Neural cell (in vitro differentiated cells): Measurements from ENCODE around the gene NDUFA5. TPM values are rescaled to one million over a fixed set of nuclear protein-coding genes. Genes with fewer than 3 reads are reported as not detected.

Experiments
- H2AFZ ChIP-seq: fragments of 200-600, 300-800 bp; sonication (generic), shearing (Covaris generic); 2 replicates; pipeline ENCODE4 v1.6.0; 2014; ENCODE audit warnings: low read depth, mild to moderate bottlenecking, antibody characterized with exemption, low read length, moderate library complexity
- H3F3A ChIP-seq: fragments of 200-600 bp; shearing (Covaris generic); 2 replicates; pipeline ENCODE4 v1.6.1; 2016; ENCODE audit warnings: mild to moderate bottlenecking, moderate library complexity, mixed read lengths, antibody characterized with exemption, low read length; ENCODE audit not compliant: insufficient read depth, poor library complexity, severe bottlenecking
- H3K27ac ChIP-seq: fragments of 200-600, 300-800 bp; sonication (generic), shearing (Covaris generic); 2 replicates; pipeline ENCODE4 v1.5.1; 2014; ENCODE audit warnings: mild to moderate bottlenecking, low read length, moderate library complexity
- H3K27me3 ChIP-seq: fragments of 300-800, 200-600 bp; sonication (generic), shearing (Covaris generic); 2 replicates; pipeline ENCODE4 v1.6.0; 2014; ENCODE audit warnings: mild to moderate bottlenecking, low read depth, low read length, moderate library complexity; ENCODE audit not compliant: insufficient read depth
- H3K36me3 ChIP-seq: fragments of 300-800, 200-600 bp; sonication (generic), shearing (Covaris generic); 2 replicates; pipeline ENCODE4 v1.5.1; 2014; ENCODE audit warnings: mild to moderate bottlenecking, antibody characterized with exemption, low read length, moderate library complexity; ENCODE audit not compliant: insufficient read depth
- H3K4me2 ChIP-seq: fragments of 300-800, 200-600 bp; sonication (generic), shearing (Covaris generic); 2 replicates; pipeline ENCODE4 v1.6.0; 2014; ENCODE audit warnings: mild to moderate bottlenecking, low read length
- H3K4me3 ChIP-seq: fragments of 300-800, 200-600 bp; sonication (generic), shearing (Covaris generic); 2 replicates; pipeline ENCODE4 v1.5.1; 2014; ENCODE audit warnings: mild to moderate bottlenecking, low read length, moderate library complexity
- H3K79me2 ChIP-seq: fragments of 200-600 bp; shearing (Covaris generic); replicated peaks from 2 replicates; pipeline ENCODE4 v1.6.0; 2014; ENCODE audit warnings: mild to moderate bottlenecking, low read length, moderate library complexity; ENCODE audit not compliant: insufficient read depth
- H3K9ac ChIP-seq: fragments of 300-800, 200-600 bp; sonication (generic), shearing (Covaris generic); 2 replicates; pipeline ENCODE4 v1.6.1; 2016; ENCODE audit warnings: mild to moderate bottlenecking, low read length, mixed read lengths
- H3K9me2 ChIP-seq: fragments of 200-600 bp; shearing (Covaris generic); 2 replicates; pipeline ENCODE4 v1.6.1; 2016; ENCODE audit warnings: mild to moderate bottlenecking, low read length, mixed read lengths; ENCODE audit not compliant: insufficient read depth
- H3K9me3 ChIP-seq: fragments of 200-600, 300-800 bp; sonication (generic), shearing (Covaris generic); 2 replicates; pipeline ENCODE4 v1.6.1; 2016; ENCODE audit warnings: mild to moderate bottlenecking, mixed run types, low read length, moderate library complexity, mixed read lengths
- H4K20me1 ChIP-seq: fragments of 200-600 bp; shearing (Covaris generic); 2 replicates; pipeline ENCODE4 v1.6.1; 2016; ENCODE audit warnings: mild to moderate bottlenecking, mixed run types; ENCODE audit not compliant: insufficient read depth
- EP300 ChIP-seq: fragments of 450-650 bp; conservative IDR thresholded peaks from 2 replicates; pipeline ENCODE4 v1.6.1; 2014; ENCODE audit warnings: antibody characterized with exemption, mild to moderate bottlenecking, moderate library complexity; ENCODE audit not compliant: poor library complexity, severe bottlenecking
- EZH2 ChIP-seq: fragments of 200-600, 300-800 bp; shearing (Covaris generic), sonication (generic); IDR thresholded peaks from 2 replicates; pipeline ENCODE4 v1.6.1; 2014; ENCODE audit warnings: antibody characterized with exemption, low read length, borderline replicate concordance, mild to moderate bottlenecking; ENCODE audit not compliant: insufficient read depth, poor library complexity, severe bottlenecking
- MXI1 ChIP-seq: fragments of 450-650 bp; conservative IDR thresholded peaks from 2 replicates; pipeline ENCODE4 v1.6.1; 2014; ENCODE audit warnings: antibody characterized with exemption, mild to moderate bottlenecking; ENCODE audit not compliant: poor library complexity, severe bottlenecking
- POLR2AphosphoS5 ChIP-seq: IDR thresholded peaks from 2 replicates; pipeline ENCODE4 v1.6.1; 2012
- RAD21 ChIP-seq: fragments of 450-650 bp; conservative IDR thresholded peaks from 2 replicates; pipeline ENCODE4 v1.6.1; 2014; ENCODE audit warnings: antibody characterized with exemption, mild to moderate bottlenecking, moderate library complexity
- SMC3 ChIP-seq: fragments of 450-650 bp; conservative IDR thresholded peaks from 2 replicates; pipeline ENCODE4 v1.6.1; 2014; ENCODE audit warnings: antibody characterized with exemption, mild to moderate bottlenecking, moderate library complexity; ENCODE audit not compliant: poor library complexity
- TAF1 ChIP-seq: IDR thresholded peaks from 2 replicates; pipeline ENCODE4 v1.6.1; 2012; ENCODE audit warnings: low read depth
- polyA plus RNA-seq: library from polyadenylated mRNA; depleted of rRNA; stranded (reverse); fragments of >200 nt; gene quantifications from 2 replicates; pipeline ENCODE4 v1.2.3, GENCODE V29; 2014
- TF ChIP-seq, protein P1 (sequence below): IDR thresholded peaks from 2 replicates; pipeline ENCODE4 v1.6.1; 2012; ENCODE audit warnings: borderline replicate concordance
- TF ChIP-seq, protein P2 (sequence below): fragments of 450-650 bp; IDR thresholded peaks from 2 replicates; pipeline ENCODE4 v1.5.1; 2014; ENCODE audit warnings: antibody characterized with exemption, mild to moderate bottlenecking, moderate library complexity; ENCODE audit not compliant: poor library complexity, severe bottlenecking

Gene NDUFA5
- polyA plus RNA-seq, 1 donor from 2014 or later, result 406 TPM

DNA sequence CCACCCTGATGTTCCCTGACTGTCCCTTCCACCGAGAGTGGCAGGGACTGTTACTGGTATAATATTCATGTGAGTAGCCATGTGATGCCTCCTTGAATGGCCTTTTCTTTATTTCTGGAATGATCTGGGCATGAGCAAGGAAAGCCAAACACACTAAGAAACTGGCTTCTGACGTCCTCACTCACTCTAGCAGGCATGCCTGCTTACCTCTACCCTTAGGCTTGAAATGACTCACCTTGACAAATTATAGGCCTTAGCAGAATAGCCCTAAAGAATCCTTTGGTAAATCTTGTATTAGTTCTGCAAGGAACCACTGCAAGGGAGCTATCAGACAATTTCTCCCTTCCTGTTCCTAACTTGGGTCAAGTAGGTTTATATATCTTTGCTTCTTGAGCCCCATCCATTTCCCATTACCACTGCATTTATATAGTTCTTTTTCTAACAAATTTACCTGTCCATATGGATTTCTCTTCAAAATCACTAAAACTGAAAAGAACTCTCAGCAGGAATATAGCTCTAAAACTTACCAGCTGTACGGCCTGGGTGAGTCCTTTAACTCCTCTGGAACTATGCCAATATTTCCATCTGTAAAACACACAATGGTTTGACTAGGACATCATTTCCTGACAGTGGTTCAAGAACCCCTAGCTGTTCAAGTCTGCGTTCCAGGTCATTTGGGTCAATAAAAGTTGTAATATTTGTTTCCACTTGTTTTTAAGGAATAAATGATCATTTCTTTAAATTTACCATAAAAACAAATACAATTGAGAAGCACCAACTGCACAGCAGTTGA lies 13.0 kb upstream of the NDUFA5 start:
- no peaks in the 10 kb centered on the region for H4K20me1 ChIP-seq
- H3K27ac ChIP-seq, result no peak overlapping the region
- H3K79me2 ChIP-seq, result no peaks in the 10 kb centered on the region
- H3K9me2 ChIP-seq, result no peaks in the 10 kb centered on the region
- H3K9ac ChIP-seq, result no peak overlapping the region
- H3K36me3 ChIP-seq, result no peaks in the 10 kb centered on the region
- no peak overlapping the region for H2AFZ ChIP-seq
- no peak overlapping the region for H3K4me2 ChIP-seq
- H3K4me3 ChIP-seq, result no peak overlapping the region
- H3K9me3 ChIP-seq, result no peaks in the 10 kb centered on the region
- no peak for TF ChIP-seq SMC3
- no peak for TF ChIP-seq TAF1
- no peak for TF ChIP-seq MXI1
- TF ChIP-seq EZH2, result no peak
- TF ChIP-seq, protein P1, sequence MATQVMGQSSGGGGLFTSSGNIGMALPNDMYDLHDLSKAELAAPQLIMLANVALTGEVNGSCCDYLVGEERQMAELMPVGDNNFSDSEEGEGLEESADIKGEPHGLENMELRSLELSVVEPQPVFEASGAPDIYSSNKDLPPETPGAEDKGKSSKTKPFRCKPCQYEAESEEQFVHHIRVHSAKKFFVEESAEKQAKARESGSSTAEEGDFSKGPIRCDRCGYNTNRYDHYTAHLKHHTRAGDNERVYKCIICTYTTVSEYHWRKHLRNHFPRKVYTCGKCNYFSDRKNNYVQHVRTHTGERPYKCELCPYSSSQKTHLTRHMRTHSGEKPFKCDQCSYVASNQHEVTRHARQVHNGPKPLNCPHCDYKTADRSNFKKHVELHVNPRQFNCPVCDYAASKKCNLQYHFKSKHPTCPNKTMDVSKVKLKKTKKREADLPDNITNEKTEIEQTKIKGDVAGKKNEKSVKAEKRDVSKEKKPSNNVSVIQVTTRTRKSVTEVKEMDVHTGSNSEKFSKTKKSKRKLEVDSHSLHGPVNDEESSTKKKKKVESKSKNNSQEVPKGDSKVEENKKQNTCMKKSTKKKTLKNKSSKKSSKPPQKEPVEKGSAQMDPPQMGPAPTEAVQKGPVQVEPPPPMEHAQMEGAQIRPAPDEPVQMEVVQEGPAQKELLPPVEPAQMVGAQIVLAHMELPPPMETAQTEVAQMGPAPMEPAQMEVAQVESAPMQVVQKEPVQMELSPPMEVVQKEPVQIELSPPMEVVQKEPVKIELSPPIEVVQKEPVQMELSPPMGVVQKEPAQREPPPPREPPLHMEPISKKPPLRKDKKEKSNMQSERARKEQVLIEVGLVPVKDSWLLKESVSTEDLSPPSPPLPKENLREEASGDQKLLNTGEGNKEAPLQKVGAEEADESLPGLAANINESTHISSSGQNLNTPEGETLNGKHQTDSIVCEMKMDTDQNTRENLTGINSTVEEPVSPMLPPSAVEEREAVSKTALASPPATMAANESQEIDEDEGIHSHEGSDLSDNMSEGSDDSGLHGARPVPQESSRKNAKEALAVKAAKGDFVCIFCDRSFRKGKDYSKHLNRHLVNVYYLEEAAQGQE, result no peak
- no peak for TF ChIP-seq RAD21
- no peak for TF ChIP-seq POLR2AphosphoS5
- TF ChIP-seq, protein P2, sequence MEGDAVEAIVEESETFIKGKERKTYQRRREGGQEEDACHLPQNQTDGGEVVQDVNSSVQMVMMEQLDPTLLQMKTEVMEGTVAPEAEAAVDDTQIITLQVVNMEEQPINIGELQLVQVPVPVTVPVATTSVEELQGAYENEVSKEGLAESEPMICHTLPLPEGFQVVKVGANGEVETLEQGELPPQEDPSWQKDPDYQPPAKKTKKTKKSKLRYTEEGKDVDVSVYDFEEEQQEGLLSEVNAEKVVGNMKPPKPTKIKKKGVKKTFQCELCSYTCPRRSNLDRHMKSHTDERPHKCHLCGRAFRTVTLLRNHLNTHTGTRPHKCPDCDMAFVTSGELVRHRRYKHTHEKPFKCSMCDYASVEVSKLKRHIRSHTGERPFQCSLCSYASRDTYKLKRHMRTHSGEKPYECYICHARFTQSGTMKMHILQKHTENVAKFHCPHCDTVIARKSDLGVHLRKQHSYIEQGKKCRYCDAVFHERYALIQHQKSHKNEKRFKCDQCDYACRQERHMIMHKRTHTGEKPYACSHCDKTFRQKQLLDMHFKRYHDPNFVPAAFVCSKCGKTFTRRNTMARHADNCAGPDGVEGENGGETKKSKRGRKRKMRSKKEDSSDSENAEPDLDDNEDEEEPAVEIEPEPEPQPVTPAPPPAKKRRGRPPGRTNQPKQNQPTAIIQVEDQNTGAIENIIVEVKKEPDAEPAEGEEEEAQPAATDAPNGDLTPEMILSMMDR, result no peak
- TF ChIP-seq EP300, result no peak
- no peaks in the 10 kb centered on the region for H3K27me3 ChIP-seq
- no peaks in the 10 kb centered on the region for H3F3A ChIP-seq

DNA sequence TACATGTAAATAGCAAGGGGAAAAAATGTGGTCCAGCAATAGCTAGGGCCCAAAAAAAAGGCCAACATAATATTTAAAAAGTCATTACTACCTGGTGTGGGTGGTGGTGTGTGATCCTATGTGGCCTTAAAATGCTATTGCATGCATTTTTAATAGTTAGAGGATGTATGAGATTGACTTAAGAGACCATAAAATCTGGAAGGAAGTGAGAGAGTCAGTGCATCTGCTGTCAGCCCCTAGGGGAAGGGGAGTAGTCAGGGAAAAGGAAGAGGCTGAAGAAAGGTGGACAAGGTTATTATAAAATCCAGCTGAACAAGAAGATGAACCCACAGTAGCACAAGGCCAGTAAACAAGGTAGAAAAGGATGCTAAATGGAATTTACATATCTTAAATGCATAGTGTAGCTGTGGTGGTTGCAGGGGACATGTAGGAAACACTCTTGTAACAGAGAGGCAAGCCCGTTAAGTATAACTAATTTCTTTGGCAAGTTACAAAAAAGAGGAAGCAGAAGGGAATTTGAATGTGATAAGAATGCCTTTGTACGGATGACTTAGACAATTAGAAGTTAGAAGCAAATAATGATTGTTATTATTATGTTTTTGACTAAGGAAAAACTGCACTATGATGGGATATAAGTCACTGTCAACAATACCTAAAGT lies 11.9 kb upstream of the NDUFA5 start:
- no peak overlapping the region for H3K4me3 ChIP-seq
- no peaks in the 10 kb centered on the region for H3K27me3 ChIP-seq
- no peak overlapping the region for H2AFZ ChIP-seq
- H3K9me2 ChIP-seq, result no peaks in the 10 kb centered on the region
- no peaks in the 10 kb centered on the region for H3K79me2 ChIP-seq
- no peaks in the 10 kb centered on the region for H4K20me1 ChIP-seq
- no peak overlapping the region for H3K4me2 ChIP-seq
- no peaks in the 10 kb centered on the region for H3K36me3 ChIP-seq
- no peaks in the 10 kb centered on the region for H3F3A ChIP-seq
- no peaks in the 10 kb centered on the region for H3K9me3 ChIP-seq
- TF ChIP-seq EP300 (no peak), EZH2 (no peak), MXI1 (no peak), TAF1 (no peak), RAD21 (no peak), POLR2AphosphoS5 (no peak), SMC3 (no peak)
- TF ChIP-seq, protein P1, result no peak
- TF ChIP-seq, protein P2, result no peak
- no peak overlapping the region for H3K27ac ChIP-seq
- H3K9ac ChIP-seq, result no peak overlapping the region
